Astrocyte (in vitro differentiated cells and primary cell): ENCODE results near the gene ZNF276. TPM values are rescaled to one million over a fixed set of nuclear protein-coding genes. Genes with fewer than 3 reads are reported as not detected.
A peak's percentile ranks its signal among the peaks of the same experiment; 100 is the strongest.

Experiments
- DNase-seq: peaks from one replicate; pipeline ENCODE4 v3.0.0-alpha.2; 2010; ENCODE audit warnings: low read depth
- FAIRE-seq: peaks from 2 replicates; lab custom pipeline; 2011; peaks lifted over from hg19 to GRCh38; lab: Jason Lieb, UNC
- H2AFZ ChIP-seq: 2 replicates; pipeline ENCODE4 v1.6.0; 2012; ENCODE audit warnings: low read depth, low read length, inconsistent platforms
- H3K27ac ChIP-seq: 2 replicates; pipeline ENCODE4 v1.5.1; 2011; ENCODE audit warnings: low read depth, low read length, inconsistent platforms
- H3K27me3 ChIP-seq: 2 replicates; pipeline ENCODE4 v1.6.0; 2011; ENCODE audit warnings: low read length, inconsistent platforms; ENCODE audit not compliant: insufficient read depth
- H3K36me3 ChIP-seq: 2 replicates; pipeline ENCODE4 v1.5.1; 2011; ENCODE audit warnings: low read length, inconsistent platforms; ENCODE audit not compliant: insufficient read depth
- H3K4me1 ChIP-seq: 2 replicates; pipeline ENCODE4 v1.5.1; 2011; ENCODE audit warnings: low read length, inconsistent platforms; ENCODE audit not compliant: insufficient read depth
- H3K4me2 ChIP-seq: 2 replicates; pipeline ENCODE4 v1.6.0; 2012; ENCODE audit warnings: low read length, inconsistent platforms
- H3K4me3 ChIP-seq: 2 replicates; pipeline ENCODE4 v1.5.1; 2011; ENCODE audit warnings: low read depth, mild to moderate bottlenecking, low read length, inconsistent platforms; ENCODE audit not compliant: insufficient read depth
- H3K79me2 ChIP-seq: 2 replicates; pipeline ENCODE4 v1.6.0; 2012; ENCODE audit warnings: mild to moderate bottlenecking, low read length, inconsistent platforms; ENCODE audit not compliant: insufficient read depth
- H3K9ac ChIP-seq: 2 replicates; pipeline ENCODE4 v1.6.0; 2012; ENCODE audit warnings: mild to moderate bottlenecking, low read length, inconsistent platforms
- H3K9me3 ChIP-seq: 2 replicates; pipeline ENCODE4 v1.5.1; 2012; ENCODE audit warnings: low read depth, mild to moderate bottlenecking, low read length, inconsistent platforms; ENCODE audit not compliant: insufficient read depth
- H4K20me1 ChIP-seq: 2 replicates; pipeline ENCODE4 v1.6.0; 2012; ENCODE audit warnings: low read length, inconsistent platforms; ENCODE audit not compliant: insufficient read depth
- H3K27ac Mint-ChIP-seq: one replicate; pipeline ENCODE4 v1.8.0; 2021; ENCODE audit warnings: mild to moderate bottlenecking, mixed read lengths; ENCODE audit not compliant: unreplicated experiment
- H3K27me3 Mint-ChIP-seq: one replicate; pipeline ENCODE4 v1.8.0; 2021; ENCODE audit warnings: low read depth, mixed read lengths; ENCODE audit not compliant: unreplicated experiment
- H3K36me3 Mint-ChIP-seq: one replicate; pipeline ENCODE4 v1.8.0; 2021; ENCODE audit warnings: low read depth, mixed read lengths; ENCODE audit not compliant: unreplicated experiment
- H3K4me1 Mint-ChIP-seq: one replicate; pipeline ENCODE4 v1.8.0; 2021; ENCODE audit warnings: low read depth, mixed read lengths; ENCODE audit not compliant: unreplicated experiment
- H3K4me3 Mint-ChIP-seq: one replicate; pipeline ENCODE4 v1.8.0; 2021; ENCODE audit warnings: mild to moderate bottlenecking, moderate library complexity, mixed read lengths; ENCODE audit not compliant: unreplicated experiment
- H3K9me3 Mint-ChIP-seq: one replicate; pipeline ENCODE4 v1.8.0; 2021; ENCODE audit warnings: mild to moderate bottlenecking, mixed read lengths; ENCODE audit not compliant: unreplicated experiment
- EZH2 ChIP-seq: IDR thresholded peaks from 2 replicates; pipeline ENCODE4 v1.6.1; 2012; ENCODE audit warnings: mild to moderate bottlenecking, low read length, inconsistent platforms; ENCODE audit not compliant: insufficient read depth
- total RNA-seq: library from RNA; stranded (reverse); gene quantifications from 2 replicates; pipeline ENCODE4 v1.2.1, GENCODE V29; 2021
- TF ChIP-seq, protein P1 (sequence below): IDR thresholded peaks from 2 replicates; pipeline ENCODE4 v1.5.1; 2011; ENCODE audit warnings: low read depth, mild to moderate bottlenecking, inconsistent platforms, low read length, moderate library complexity; ENCODE audit not compliant: insufficient read depth

ZNF276 gene
- total RNA-seq, 1 donor from 2014 or later = 21.6 TPM

DNA sequence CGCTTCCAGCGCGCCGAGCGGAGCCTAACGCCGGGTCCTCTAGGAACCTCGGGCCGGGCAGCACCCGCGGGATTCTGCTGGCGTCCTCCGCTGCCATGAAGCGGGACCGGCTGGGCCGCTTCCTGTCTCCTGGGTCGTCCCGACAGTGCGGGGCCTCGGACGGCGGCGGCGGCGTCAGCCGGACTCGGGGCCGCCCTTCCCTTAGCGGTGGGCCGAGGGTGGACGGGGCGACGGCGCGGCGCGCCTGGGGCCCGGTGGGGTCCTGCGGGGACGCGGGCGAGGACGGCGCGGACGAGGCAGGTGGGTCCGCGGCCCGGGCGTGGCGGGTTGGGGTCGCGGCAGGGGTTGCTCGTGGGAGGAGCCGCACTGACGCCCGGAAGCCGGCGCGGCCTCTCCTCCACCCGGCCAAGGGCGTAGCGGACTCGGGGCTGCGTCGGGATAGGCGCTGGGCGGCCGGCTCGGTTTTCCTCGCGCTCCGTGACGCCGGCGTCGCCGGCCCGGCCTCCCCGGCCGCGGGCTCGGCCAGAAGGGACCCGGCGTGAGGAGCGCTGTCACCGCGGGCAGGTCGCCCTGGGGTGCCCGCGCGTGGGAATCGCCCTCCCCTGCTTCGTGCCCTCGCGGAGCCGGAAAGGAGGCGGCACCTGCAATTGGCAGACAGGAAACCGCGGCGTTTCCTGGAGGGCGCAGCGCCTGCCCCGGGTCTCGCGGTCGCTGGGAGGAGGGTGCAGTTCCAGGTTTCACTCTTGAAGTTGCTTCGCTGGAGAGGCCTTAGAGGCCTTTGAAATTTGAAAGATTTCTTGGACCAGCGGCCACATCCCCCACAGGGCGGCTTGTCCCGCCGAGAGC, 432 bp downstream of the ZNF276 start:
- FAIRE-seq (no peak), DNase-seq (no peak)
- Histone ChIP-seq H3K27me3 (no peaks in the 10 kb centered on the region), H3K36me3 (peaks cover 7% of the 10 kb centered on the region), H3K9ac (peak overlapping the region; percentile 83), H4K20me1 (peaks cover 34% of the 10 kb centered on the region), H3K4me2 (peak overlapping the region; percentile 100), H3K27ac (peak overlapping the region; percentile 68), H3K4me3 (peak overlapping the region; percentile 92), H3K79me2 (peaks cover 56% of the 10 kb centered on the region), H2AFZ (no peak overlapping the region), H3K4me1 (peaks cover 35% of the 10 kb centered on the region), H3K9me3 (no peaks in the 10 kb centered on the region)
- no peak for TF ChIP-seq EZH2
- TF ChIP-seq, protein P1, sequence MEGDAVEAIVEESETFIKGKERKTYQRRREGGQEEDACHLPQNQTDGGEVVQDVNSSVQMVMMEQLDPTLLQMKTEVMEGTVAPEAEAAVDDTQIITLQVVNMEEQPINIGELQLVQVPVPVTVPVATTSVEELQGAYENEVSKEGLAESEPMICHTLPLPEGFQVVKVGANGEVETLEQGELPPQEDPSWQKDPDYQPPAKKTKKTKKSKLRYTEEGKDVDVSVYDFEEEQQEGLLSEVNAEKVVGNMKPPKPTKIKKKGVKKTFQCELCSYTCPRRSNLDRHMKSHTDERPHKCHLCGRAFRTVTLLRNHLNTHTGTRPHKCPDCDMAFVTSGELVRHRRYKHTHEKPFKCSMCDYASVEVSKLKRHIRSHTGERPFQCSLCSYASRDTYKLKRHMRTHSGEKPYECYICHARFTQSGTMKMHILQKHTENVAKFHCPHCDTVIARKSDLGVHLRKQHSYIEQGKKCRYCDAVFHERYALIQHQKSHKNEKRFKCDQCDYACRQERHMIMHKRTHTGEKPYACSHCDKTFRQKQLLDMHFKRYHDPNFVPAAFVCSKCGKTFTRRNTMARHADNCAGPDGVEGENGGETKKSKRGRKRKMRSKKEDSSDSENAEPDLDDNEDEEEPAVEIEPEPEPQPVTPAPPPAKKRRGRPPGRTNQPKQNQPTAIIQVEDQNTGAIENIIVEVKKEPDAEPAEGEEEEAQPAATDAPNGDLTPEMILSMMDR = no peak
- H3K27me3 Mint-ChIP-seq = no peaks in the 10 kb centered on the region
- peaks cover 23% of the 10 kb centered on the region for H3K4me1 Mint-ChIP-seq
- H3K36me3 Mint-ChIP-seq = peaks cover 10% of the 10 kb centered on the region
- peak overlapping the region; percentile 85 for H3K4me3 Mint-ChIP-seq
- H3K9me3 Mint-ChIP-seq = no peaks in the 10 kb centered on the region
- no peak overlapping the region for H3K27ac Mint-ChIP-seq

DNA sequence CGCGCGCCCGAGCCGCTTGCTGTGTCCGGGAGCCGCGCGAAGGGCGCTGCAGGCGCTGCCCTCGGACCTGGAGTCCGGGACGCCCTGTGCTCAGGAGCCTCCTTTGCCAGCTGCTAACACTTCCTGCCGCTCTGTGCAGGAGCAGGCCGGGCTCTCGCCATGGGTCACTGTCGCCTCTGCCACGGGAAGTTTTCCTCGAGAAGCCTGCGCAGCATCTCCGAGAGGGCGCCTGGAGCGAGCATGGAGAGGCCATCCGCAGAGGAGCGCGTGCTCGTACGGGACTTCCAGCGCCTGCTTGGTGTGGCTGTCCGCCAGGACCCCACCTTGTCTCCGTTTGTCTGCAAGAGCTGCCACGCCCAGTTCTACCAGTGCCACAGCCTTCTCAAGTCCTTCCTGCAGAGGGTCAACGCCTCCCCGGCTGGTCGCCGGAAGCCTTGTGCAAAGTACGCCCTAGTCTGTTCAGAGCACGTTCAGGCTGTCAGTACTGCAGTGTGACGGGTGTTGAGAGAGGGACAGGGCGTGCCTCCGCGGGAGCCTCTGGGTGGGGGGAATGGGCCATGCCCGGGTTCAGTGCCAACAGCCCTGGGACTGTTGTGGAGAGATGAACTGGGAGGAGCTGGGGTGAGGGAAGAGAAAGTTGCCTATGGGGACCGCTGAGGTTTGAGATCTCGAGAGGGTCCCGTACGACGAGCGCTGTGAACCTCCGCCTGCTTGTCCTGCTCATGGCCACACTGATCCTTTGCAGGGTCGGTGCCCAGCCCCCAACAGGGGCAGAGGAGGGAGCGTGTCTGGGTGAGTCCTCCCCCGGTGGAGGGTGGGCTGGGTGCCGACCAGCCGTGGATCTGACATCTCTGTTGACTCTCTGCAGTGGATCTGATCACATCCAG, 1.3 kb downstream of the ZNF276 start:
- peak overlapping the region; percentile 14 for H3K27ac ChIP-seq
- peaks cover 13% of the 10 kb centered on the region for H3K36me3 Mint-ChIP-seq
- H3K27me3 Mint-ChIP-seq = no peaks in the 10 kb centered on the region
- peak overlapping the region; percentile 92 for H3K4me3 ChIP-seq
- peaks cover 35% of the 10 kb centered on the region for H3K4me1 ChIP-seq
- no peaks in the 10 kb centered on the region for H3K9me3 Mint-ChIP-seq
- no peak for TF ChIP-seq EZH2
- TF ChIP-seq, protein P1 = no peak
- peak overlapping the region; percentile 85 for H3K4me3 Mint-ChIP-seq
- FAIRE-seq (no peak), DNase-seq (peak; percentile 60)
- H2AFZ ChIP-seq = no peak overlapping the region
- peaks cover 23% of the 10 kb centered on the region for H3K4me1 Mint-ChIP-seq
- H3K9ac ChIP-seq = peak overlapping the region; percentile 83
- peak overlapping the region; percentile 84 for H3K27ac Mint-ChIP-seq
- peaks cover 64% of the 10 kb centered on the region for H3K79me2 ChIP-seq
- H4K20me1 ChIP-seq = peaks cover 42% of the 10 kb centered on the region
- H3K4me2 ChIP-seq = peak overlapping the region; percentile 100
- no peaks in the 10 kb centered on the region for H3K9me3 ChIP-seq
- H3K27me3 ChIP-seq = no peaks in the 10 kb centered on the region
- H3K36me3 ChIP-seq = peaks cover 15% of the 10 kb centered on the region
